Psoas muscle (tissue), 8 donors: Measurements from ENCODE around the gene MB21D2. TPM values are rescaled to one million over a fixed set of nuclear protein-coding genes. Genes with fewer than 3 reads are reported as not detected.
A peak's percentile ranks its signal among the peaks of the same experiment; 100 is the strongest.

Experiments
- ATAC-seq, 4 donors: fragments of 200-7000 bp; cut with Tn5 transposase; one replicate each; pipeline ENCODE4 v1.9.1; 2020; ENCODE audit warnings: moderate library complexity in 3 of 4, mild to moderate bottlenecking in 2 of 4
- DNase-seq, 2 donors: peaks; one replicate each; pipeline ENCODE4 v3.0.0-alpha.2; 2020
- H3K27ac ChIP-seq: fragments of 200-600 bp; one replicate; pipeline ENCODE4 v1.8.0; 2022
- H3K27me3 ChIP-seq, 3 donors: fragments of 200-600 bp in 1 of 3; one replicate each; pipeline versions ENCODE4 v1.6.1 to v1.8.0; 2013 to 2022; ENCODE audit warnings: low read length in 2 of 3, mild to moderate bottlenecking in 2 of 3, moderate library complexity in 1 of 3; ENCODE audit not compliant: insufficient read depth in 3 of 3
- H3K36me3 ChIP-seq, 2 donors: fragments of 200-600 bp in 1 of 2; one replicate each; pipeline versions ENCODE4 v1.6.1 to v1.8.0; 2013 to 2022; ENCODE audit warnings: low read depth in 1 of 2, mild to moderate bottlenecking in 1 of 2, moderate library complexity in 1 of 2; ENCODE audit not compliant: insufficient read depth in 1 of 2
- H3K4me1 ChIP-seq: fragments of 200-600 bp; one replicate; pipeline ENCODE4 v1.8.0; 2022
- H3K4me3 ChIP-seq: fragments of 200-600 bp; one replicate; pipeline ENCODE4 v1.8.0; 2022; ENCODE audit warnings: mild to moderate bottlenecking
- H3K9me3 ChIP-seq: fragments of 200-600 bp; one replicate; pipeline ENCODE4 v1.8.0; 2022
- WGBS, 3 donors: extraction: QIAGEN DNeasy Blood & Tissue Kit; methylation state at CpG; one replicate each; pipeline versions ENCODE4 v1.1.6 to v1.1.7; 2013; 5-methylcytosine and 5-hydroxymethylcytosine counted together
- intact Hi-C, 2 donors: fragments of 100-400 bp; cut with DNase I; formaldehyde crosslinking; loops; one replicate each; pipeline versions ENCODE4 v1.11.0 to v1.14.2; 2022
- polyA plus RNA-seq, 3 donors: library from polyadenylated mRNA; stranded (reverse); fragments of 200-250 nt; gene quantifications; one replicate each; pipeline ENCODE4 v1.2.3, GENCODE V29; 2013
- total RNA-seq, 4 donors: library from RNA; stranded (reverse); fragmentation: NEBNext Ultra II Directional in 2 of 4; extraction: Animal tissue kit (Norgen Biotek cat#: 25700) in 2 of 4; gene quantifications; one replicate each; pipeline versions ENCODE4 v1.2.1 to v1.2.4, GENCODE V29; 2021 to 2023
- TF ChIP-seq, protein P1 (sequence below): fragments of 200-600 bp; IDR thresholded peaks from one replicate; pipeline ENCODE4 v1.8.0; 2022; ENCODE audit warnings: antibody characterized with exemption
- donor health status: healthy with polysubstance abuse.
- donor health status: DM: no; HTN: no; CAD: no; lungs with moderate emphysema.
- donor health status: Bipolar disorder and iron deficiency.
- donor health status: healthy.
- donor health status: DM: yes; HTN: yes; CAD: no.
- donor health status: DM: no; HTN: no; CAD: no.
- donor health status: DM: no; HTN: no; CAD: no.
- donor health status: DM: yes; HTN: yes; CAD: no.

MB21D2 gene
- total and polyA plus RNA-seq, 7 donors, result 0.61 to 2.6 (median 1.3) TPM

DNA sequence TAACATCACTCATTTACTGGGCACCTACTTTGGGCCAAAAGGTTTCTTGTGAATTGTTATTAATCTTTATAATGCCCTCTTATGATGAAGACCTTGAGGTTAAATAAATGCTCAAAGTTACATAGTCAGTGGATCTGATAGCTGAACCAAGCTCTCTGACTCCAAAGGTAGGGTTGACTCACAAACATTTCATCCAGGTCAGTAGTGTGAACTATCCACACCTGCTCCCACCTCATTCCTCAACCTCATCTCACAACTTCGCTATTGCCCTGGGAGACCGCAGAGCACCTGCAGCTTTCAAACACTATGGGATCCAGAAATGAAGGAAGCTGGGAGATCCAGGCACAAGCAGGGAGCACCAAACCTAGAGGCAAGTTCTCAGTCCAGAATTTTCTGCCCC is 96.5 kb downstream of the MB21D2 start:
- intact Hi-C loops, result no loop called here
- TF ChIP-seq, protein P1, sequence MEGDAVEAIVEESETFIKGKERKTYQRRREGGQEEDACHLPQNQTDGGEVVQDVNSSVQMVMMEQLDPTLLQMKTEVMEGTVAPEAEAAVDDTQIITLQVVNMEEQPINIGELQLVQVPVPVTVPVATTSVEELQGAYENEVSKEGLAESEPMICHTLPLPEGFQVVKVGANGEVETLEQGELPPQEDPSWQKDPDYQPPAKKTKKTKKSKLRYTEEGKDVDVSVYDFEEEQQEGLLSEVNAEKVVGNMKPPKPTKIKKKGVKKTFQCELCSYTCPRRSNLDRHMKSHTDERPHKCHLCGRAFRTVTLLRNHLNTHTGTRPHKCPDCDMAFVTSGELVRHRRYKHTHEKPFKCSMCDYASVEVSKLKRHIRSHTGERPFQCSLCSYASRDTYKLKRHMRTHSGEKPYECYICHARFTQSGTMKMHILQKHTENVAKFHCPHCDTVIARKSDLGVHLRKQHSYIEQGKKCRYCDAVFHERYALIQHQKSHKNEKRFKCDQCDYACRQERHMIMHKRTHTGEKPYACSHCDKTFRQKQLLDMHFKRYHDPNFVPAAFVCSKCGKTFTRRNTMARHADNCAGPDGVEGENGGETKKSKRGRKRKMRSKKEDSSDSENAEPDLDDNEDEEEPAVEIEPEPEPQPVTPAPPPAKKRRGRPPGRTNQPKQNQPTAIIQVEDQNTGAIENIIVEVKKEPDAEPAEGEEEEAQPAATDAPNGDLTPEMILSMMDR, result no peak
- H3K27me3 ChIP-seq, result no peaks in the 10 kb centered on the region
- ATAC-seq (no peak), DNase-seq (no peak)
- peaks cover 4% of the 10 kb centered on the region for H3K4me1 ChIP-seq
- WGBS, 3 donors, result 96 to 98% (median 97%) methylated on average over 2 of the region's 2 CpGs
- no peaks in the 10 kb centered on the region for H3K9me3 ChIP-seq
- H3K36me3 ChIP-seq, result no peaks in the 10 kb centered on the region
- H3K27ac ChIP-seq, result no peak overlapping the region
- H3K4me3 ChIP-seq, result no peak overlapping the region

DNA sequence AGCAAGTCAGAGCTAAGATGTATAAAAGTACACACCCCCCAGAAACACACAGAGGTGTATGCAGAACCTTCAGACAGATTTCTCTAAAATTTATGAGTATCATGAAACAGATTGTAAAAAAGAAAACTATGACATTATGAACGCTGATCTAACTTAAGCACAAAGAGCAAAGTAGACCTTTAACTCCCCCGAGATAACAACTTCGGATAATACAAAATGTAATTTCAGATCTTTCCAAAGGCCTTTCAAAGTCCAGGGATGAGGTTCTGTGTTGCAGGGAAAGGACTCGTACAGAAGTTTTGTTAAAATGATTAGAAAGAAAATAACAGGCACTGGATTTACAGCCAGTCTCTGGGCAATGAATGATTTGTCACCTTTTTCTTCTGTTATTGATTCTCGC is 97.5 kb downstream of the MB21D2 start:
- WGBS, 3 donors, result 85 to 95% (median 93%) methylated on average over 5 of the region's 5 CpGs
- intact Hi-C loops, result no loop called here

DNA sequence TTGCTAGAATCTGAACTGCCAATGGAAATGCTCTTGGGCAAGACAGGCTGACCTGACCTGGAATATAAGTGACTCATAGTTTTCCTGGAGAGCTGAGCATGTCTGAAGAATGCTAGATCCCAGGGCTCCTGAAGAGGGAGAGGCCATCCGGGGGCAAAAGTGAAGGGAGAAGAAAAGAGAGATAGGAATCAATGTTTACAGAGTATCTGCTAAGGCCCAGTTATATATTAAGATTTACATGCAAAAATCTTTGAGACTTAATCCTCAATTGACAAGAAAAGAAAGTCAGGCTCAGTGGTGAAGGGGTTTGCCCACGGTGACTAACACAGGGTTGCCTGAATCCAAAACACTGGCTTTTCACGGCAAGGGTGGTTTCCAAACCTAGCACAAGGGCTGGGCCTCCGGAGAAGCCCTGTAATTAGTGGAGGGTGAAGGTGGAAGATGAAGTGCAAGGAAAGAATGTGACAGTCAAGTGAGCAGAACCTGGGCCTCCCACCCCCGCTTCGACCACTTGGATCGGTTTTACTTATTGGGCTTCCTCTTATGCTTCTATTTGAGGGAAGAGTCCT is 98.6 kb downstream of the MB21D2 start:
- Histone ChIP-seq H3K4me1 (no peaks in the 10 kb centered on the region), H3K4me3 (no peak overlapping the region), H3K27ac (no peak overlapping the region), H3K9me3 (no peaks in the 10 kb centered on the region), H3K36me3 (no peaks in the 10 kb centered on the region), H3K27me3 (no peaks in the 10 kb centered on the region)
- WGBS, 3 donors, result 76 to 78% (median 76%) methylated on average over 7 of the region's 7 CpGs
- intact Hi-C loops, result loop anchor here (2.0 to 5.0 kb wide), 3 partner anchors 98 to 753 kb away; partner anchors contain the start of gene MB21D2 (in 2 of the 2)
- peak; percentile 70 to 78 (median 74) for ATAC-seq
- DNase-seq, result no peak
- TF ChIP-seq, protein P1, result no peak

More for the DNA sequence above, 97.5 kb downstream of the MB21D2 start:
- Histone ChIP-seq H3K9me3 (no peaks in the 10 kb centered on the region), H3K36me3 (no peaks in the 10 kb centered on the region), H3K4me1 (no peaks in the 10 kb centered on the region), H3K27me3 (no peaks in the 10 kb centered on the region), H3K27ac (no peak overlapping the region), H3K4me3 (no peak overlapping the region)
- ATAC-seq (no peak), DNase-seq (no peak)
- TF ChIP-seq, protein P1, result no peak

DNA sequence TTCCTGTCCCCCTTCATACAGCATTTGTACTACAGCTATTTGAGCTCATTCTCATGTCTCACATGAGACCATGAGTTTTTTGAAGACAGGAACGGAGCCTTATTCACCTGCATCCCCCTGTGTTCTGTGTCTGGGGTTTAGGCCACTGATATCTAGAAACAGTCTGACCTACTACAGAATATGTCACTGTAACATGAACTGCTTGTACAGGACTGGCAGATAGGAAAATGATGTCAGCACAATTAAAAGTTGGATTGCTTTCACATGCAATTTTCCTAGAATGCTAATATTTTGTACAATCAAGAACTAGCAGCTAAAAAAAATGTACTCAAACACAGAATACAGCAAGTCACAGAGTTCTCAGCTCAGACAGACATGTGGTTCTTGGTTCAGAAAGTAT is 99.5 kb downstream of the MB21D2 start:
- no peak for DNase-seq
- intact Hi-C loops, result loop anchor here (2.0 to 5.0 kb wide), 3 partner anchors 99 to 754 kb away; partner anchors contain the start of gene MB21D2 (in 2 of the 2)
- no peak overlapping the region for H3K27ac ChIP-seq
- no peaks in the 10 kb centered on the region for H3K4me1 ChIP-seq
- ATAC-seq, result no peak
- no peaks in the 10 kb centered on the region for H3K9me3 ChIP-seq
- WGBS, 3 donors, result 72 to 92% (median 90%) methylated on average over 1 of the region's 1 CpG
- H3K4me3 ChIP-seq, result no peak overlapping the region
- H3K36me3 ChIP-seq, result no peaks in the 10 kb centered on the region
- TF ChIP-seq, protein P1, result no peak
- H3K27me3 ChIP-seq, result no peaks in the 10 kb centered on the region

DNA sequence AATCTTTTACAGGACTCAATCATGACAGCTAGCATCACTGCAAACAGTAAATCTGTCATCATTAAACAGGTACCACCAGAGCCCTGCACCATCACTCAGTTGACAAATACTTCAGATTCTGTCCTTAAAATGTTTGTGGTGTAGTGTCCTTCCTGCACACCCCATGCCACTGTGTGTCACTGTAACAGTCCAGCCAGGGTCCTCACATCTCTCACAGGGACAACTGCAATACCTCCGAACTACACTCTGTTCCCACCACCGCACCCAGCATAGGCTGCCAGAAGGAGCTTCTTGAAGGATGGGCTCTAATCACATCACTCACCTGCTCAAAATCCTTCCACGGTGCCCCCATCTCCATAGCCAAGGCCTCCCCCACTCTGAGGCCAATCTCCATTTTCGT is 100.2 kb downstream of the MB21D2 start:
- whole genome bisulfite sequencing, 3 donors, result 83 to 92% (median 85%) methylated on average over 4 of the region's 4 CpGs
- Histone ChIP-seq H3K27ac (no peak overlapping the region), H3K27me3 (no peaks in the 10 kb centered on the region), H3K36me3 (no peaks in the 10 kb centered on the region), H3K9me3 (no peaks in the 10 kb centered on the region), H3K4me3 (no peak overlapping the region), H3K4me1 (no peaks in the 10 kb centered on the region)
- DNase-seq (no peak), ATAC-seq (no peak)
- TF ChIP-seq, protein P1, result no peak
- intact Hi-C loops, result loop anchor here (2.0 to 5.0 kb wide), 4 partner anchors 100 to 755 kb away; partner anchors contain the start of gene MB21D2 (in 1 of the 2)
